CD4-positive, alpha-beta T cell treated with Interleukin-17A for 1 hour (primary cell): ENCODE results near the gene SH3RF3.

ENCODE experiments used
- DNase-seq: peaks from one replicate; pipeline ENCODE4 v3.0.0-alpha.2; 2020

Gene SH3RF3

DNA sequence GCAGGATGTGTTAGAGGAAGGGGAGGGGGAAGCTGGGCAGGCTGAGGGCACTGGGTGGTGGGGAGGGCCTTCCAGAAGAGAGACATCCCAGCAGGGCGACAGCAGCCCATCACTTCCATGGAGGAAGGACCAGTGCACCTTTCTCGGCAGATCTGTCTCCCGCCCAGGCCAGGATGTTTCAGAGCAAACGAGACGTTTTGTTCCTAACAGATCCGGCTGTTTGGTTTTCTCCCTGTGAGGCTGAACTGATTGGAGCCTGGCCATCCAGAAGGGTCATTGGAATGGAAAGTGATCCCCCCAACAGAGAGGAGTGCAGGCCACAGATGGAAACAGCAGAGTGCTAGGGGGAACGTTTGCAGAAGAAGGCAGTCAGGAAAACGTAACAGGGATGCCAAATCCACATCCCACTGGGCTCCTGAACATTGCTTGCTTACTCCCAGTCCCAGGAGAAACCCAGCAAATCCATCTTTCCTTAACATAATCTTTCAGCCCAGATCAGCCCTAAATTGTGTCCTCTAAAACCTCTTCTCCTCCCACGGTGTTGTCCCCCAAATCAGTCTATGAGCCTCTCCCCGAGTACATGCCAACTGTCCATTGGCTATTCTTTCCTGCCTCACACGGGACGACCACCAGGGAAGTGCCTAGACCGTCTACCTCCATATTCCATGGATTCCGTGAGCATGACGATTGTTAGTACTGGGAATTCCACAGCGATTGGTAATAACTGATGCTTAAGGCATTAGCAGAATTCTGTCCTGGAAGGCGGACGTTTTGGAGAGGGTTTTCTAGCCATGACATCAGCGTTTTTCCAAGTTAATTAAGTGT, 357.9 kb downstream of the SH3RF3 start:
- DNase-seq, result no peak

DNA sequence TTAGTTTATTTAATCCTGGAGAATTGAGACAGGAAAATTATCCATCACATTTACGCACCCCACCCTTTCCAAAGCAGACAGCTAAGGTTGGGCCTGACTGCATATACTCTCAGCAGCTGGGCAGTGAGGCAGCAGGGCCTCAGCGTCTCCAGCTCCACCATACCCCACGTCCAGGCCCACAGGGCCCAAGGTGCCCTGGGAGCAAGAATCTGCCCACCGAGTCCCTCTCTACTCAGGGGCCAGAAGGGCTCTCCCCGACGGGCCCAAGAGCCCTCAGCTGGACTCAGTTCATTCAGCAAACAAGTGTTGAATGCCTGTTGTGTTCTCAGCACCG, 358.5 kb downstream of the SH3RF3 start:
- DNase-seq, result no peak

DNA sequence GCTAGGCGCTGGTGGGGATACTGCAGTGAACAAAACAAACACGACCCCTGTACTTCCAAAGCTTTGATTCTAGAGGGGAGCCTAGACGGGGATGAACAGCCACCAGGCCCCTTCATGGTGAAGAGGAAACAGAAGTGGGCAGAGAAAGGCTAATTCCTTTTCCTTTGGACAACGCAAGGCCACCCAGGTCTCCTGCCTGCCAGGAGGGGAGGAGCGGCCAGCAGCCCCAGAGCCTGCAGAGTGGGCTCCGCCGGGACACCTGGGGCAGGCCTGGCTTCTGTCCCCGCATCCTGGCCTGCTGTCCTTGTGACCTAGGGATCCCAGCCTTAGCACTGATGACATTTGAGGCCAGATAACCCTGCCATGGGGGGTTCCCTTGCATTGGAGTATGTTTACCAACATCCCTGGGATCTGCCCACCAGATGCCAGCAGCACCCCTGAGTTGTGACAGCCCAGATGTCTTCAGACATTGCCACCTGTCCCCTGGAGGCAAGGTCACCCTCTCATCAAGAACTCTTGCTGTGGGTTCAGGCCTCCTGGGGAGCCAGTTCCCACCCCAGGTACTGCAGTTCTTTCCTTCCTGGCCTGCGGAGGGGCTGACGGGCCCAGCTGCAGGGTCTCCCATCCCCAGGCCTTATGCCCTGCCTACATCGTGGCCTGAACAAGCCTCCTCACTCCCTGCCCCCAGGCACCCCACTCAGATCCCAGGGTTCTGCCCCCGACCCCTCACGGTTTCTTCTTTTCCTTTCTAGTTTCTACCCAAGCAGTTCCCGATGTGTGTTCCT, 359.1 kb downstream of the SH3RF3 start:
- no peak for DNase-seq

DNA sequence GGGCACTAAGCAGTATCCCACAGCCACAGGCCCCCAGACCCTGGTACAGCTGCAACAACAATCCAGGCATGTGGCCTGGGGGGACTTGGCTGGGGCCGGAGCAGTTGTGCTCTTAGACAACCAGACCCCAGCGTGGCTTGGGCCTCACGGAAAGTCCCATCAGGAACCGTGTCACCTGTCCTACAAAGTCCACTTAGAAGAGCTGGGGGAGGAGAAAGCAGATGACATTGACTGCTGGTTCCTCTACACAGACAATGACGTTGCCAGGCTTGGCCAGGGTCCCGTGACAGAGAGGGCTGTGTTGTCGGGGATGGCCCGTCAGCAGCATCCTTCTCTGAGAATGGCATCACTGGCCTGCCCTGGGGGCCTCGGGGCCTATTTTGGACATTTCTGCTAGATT, 360.3 kb downstream of the SH3RF3 start:
- no peak for DNase-seq

DNA sequence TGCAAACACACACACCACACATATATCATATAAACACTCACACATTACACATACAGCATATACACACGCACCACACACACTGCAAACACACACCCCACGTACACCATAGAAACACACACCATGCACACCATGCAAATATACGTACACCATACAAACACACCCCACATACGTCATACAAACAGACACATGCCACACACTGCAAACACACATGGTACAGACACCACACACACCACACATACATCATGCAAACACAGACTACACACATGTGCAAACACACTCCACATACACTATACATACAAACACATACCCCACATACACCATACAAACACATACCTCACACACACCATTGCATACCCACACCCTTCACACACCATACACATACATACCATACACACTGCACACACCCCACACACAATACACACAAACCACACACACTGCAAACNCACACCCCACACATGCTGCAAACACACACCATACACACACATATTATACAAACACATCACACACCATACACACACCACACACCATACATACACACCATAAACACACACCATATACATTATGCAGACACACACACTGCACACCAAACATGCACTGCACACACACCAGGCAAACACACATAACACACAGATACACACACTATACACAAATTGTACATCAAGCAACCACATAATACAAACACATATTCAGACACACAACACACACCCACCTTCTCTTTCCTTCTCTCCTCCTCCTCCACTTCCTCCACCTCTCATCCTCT, 364.4 kb downstream of the SH3RF3 start:
- DNase-seq, result no peak

DNA sequence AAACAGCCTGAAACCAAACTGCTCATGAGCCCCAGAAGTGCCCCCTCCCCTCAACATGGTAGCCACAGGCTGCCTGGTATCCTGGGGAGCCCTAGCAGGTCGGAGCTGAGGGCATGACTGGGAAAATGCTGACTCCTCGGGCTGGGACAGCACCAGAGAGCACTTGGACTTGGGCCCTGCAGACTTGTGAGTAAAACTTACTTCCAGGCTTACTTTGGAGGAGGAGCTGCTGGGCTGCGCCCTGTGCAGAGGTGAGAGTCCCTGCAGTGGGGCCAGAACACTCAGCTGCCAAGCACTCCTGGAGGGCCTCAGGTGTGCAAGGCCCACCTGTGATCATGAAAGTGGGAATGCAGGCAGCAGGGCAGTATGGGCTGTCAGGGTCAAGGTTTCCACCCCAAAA, 365.3 kb downstream of the SH3RF3 start:
- DNase-seq, result no peak

DNA sequence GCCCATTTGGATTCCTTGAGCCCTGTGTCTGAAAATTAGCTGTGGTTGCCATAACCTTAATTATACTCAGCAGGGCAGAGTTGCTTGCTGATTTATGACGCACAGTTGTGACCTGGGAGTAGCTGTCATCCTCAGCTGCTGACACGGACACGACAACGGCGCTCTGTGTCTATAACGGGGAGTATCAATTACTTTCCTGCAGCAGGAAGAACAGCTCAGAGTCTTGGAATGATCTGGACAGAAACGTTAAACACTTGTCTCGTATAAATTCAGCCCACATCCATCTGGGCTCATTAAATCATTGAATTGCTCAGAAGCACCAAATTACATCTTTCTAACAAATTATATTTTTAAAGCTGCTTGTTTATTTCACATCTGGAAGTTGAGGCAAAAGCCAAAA, 368.5 kb downstream of the SH3RF3 start:
- no peak for DNase-seq

DNA sequence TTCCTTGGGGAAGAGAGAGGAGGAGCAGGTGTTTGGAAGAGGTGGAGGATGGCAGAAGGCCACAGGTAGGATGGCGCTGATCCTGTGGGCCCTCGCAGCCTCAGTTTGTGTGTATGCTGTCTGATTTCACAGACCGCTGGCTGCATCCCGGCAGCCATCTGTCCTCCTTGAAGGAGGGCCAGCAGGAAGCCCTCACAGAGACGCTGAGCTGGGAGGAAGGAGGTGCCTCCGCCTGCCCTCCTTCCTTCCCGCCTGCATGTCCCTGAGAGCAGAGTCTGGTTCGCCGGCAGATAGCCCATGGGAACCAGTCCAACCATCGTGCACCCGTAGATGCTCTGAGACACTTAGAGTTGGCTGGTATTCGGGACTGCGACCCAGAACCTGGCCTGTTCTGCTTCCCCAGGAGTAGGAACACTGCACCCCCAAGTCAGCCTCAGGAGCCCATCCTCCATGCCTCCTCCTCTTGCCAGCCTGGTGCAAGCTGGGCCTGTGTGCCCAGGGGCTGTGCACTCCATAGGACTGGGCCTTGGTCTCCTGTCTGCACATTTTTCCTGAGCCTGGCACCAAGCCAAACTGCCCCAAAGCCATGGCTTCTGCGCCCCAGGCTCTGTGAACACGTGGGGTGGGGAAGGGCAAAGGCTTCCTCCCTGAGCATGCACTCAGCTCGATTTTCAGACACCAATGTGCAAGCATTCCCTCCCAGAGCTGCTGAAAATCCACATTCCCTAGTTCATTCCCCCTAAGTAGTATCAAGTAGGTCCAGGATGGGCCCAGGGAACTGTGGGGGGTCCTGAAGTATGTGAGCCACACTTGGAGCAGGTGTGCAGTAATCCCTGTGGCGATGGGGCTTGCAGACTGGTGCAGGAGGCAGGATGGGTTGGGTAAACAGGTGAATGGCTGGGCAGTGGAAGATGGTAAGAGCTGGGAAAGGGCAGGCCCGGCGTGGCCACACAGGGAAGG, 369.2 kb downstream of the SH3RF3 start:
- no peak for DNase-seq

DNA sequence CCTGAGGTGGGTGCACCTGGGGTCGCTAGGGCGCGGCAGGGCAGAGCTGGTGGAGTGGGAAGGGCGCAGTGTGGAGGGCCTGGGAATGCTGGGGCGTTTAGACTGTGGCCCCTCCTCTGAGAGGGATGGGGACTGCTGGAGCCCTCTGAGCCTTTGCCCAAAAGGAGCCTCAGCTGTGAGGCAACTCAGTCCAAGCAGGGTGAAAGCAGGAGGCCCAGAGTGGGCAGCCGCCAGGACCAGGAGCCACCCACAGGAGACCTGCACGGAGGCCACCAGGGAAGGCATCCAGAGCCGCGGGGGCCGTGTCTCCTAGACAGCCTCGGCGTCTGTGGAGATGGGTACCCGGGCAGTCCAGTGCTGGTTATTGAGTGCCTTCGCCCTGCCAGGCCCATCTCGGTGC, 369.9 kb downstream of the SH3RF3 start:
- no peak for DNase-seq

DNA sequence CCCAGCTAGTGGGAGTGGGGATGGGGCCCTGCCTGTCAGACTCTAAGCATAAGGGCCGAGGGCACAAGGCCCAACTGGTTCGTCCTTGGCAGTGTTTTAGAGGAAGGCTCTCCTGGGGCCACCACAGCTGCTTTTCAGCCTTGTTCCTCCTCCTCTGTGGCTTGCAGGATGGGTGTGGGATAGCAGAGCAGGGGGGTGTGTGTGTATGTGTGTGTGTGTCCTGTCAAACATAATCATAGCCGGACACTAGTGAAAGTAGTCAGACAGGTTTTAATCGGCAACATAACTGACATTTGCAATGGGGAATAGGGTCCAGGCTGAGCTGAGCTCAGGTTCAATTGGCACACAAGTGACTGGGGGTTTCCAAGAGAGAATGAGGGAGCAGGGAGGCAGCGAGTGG, 370.6 kb downstream of the SH3RF3 start:
- DNase-seq, result no peak

DNA sequence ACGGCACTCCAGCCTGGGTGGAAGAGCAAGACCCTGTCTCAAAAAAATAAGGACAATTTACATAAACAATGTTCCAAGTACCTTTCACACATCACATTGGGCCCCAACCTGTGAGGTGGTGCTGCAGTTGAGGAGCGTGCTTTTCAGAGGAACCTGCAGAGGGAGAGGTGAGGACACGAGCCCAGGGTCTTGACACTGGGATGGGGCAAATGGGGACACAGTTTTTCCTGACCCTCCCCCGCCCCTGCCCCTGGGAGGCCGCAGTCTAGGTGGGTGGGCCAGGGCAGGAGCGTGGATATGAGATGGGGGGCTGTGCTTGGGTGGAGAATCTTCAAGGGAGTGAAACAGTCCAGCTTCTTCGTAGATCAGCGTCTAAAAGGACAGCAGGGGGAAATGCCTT, 371.9 kb downstream of the SH3RF3 start:
- DNase-seq, result no peak

DNA sequence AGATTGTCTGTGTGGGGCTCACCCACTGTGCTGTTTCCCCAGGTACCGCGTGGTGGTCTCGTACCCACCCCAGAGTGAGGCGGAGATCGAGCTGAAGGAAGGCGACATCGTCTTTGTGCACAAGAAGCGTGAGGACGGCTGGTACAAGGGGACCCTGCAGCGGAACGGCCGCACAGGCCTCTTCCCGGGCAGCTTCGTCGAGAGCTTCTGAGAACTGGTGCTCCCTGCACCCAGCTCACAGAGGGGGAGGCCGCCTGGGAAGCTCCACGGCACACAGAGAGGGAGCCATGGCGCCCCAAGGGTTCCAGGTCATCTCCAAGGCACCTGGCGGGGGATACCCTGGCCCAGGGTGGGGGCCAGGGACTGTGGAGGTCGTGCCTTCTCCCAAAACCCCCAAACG, 372.5 kb downstream of the SH3RF3 start:
- DNase-seq, result no peak

DNA sequence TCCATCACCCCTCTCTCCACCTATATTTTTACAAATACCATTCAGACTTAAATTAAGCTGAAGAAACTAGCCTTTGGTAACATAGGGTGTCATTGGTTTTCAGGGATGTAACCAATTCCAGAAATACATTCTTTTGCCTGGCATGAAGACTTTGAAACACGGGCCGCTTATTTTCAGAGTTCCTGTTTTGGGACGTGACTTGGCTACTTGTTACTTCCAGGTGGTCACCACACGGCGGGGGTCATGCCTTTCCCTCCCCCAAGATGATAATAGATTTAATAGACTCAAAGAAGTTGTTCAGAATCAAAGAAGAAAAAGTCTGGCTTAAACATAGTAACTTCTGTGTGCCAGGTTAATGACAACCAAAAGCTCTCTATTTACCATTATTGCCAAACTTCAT, 374.2 kb downstream of the SH3RF3 start:
- no peak for DNase-seq

DNA sequence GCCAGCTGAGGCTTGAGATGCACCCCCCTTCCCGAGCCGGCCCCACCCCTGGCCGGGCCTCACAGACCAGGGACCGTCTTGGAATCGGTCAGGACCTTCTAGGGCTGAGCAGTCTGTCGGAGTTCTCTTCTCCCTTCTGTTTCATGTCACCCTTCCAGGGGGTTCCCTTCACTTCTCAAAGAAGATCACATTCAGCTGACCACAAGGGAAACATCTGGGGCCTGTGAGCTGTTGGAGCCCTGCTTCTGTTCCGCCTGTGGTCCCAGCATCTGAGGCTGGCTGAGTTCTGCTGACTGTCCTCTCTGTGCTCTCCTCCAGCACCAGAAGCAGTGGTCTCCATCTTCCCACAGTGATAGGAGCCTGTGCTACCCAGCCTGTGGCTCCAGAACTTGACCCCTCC, 378.2 kb downstream of the SH3RF3 start:
- no peak for DNase-seq

DNA sequence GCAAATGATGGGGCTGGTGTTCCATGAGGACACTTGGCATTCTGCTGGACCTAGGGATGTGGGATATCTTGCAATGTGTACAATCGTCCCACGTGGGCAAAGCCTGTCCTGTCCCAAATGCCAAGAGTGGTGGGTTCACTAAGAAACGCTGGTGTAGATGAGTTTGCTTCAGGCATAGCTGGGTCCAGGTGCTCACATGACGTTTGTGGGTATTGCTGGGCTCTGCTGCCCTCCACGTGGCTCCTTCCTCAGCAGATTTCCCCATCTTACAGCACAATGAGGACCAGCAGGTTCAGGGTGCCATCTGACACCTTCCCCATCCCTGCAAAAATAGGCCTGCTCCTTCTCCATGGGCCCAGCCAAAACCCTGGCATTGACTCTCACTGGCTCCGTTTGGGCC, 378.8 kb downstream of the SH3RF3 start:
- DNase-seq, result no peak

DNA sequence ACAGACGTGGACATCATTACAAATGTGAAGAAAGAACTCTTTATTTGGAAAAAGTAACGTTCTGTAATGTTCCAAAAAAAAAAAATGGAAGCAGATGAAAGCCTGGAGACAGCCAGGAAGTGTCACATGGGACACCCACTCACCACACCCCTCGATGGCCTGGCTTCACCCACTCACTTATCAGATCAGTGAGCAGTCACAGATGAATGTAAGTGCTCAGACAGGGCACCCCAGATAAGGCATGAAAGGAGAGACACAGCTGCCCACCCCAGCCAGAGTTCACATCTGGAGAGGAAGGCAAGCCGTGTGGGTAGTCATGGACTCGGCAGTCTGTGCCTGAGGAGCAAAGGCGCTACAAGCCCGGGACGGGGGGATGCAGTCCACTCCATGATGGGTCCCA, 379.6 kb downstream of the SH3RF3 start:
- no peak for DNase-seq

DNA sequence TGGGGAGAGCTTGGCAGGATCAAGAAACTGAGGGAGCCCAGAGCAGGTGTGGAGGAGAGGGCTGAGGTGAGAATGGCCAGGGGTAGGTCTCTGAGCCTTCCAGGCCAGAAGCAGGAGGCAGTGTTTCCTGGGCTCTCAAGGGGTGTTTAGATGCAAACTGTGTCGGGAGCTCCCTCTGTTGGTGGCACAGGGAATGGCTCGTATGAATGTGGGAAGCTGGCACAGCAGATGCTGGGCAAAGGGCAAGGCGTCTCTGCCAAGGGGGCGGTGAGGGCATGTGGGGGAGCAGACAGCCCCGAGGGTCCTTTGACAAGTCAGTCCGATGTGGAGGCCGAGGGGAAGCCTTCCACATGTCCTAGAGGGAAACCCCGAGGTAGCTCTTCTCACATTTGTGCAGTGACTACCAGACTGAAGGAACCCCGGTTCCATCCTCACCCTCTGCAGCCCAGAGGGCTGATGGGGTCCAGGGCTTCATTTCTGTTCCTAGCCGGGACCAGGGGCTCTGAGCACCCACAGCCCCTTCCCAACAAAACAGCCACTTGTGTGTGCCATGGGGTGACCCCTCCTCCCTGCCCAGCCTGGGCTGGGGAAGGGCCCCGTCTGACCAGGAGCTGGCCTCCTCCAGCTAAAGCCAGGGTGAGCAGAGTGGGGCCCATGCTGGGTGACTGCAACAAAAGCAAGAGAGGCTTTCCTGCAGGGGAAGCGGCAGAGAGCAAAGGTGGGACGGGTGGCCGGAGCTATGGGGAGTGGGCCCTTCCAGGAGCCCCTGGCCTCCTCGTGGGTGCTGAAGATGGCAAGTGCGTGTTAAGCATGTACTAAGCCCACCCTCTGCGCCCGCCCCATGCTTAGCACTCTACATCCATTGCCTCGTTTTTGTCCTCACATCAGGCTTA, 381.4 kb downstream of the SH3RF3 start:
- DNase-seq, result peak; percentile 74

DNA sequence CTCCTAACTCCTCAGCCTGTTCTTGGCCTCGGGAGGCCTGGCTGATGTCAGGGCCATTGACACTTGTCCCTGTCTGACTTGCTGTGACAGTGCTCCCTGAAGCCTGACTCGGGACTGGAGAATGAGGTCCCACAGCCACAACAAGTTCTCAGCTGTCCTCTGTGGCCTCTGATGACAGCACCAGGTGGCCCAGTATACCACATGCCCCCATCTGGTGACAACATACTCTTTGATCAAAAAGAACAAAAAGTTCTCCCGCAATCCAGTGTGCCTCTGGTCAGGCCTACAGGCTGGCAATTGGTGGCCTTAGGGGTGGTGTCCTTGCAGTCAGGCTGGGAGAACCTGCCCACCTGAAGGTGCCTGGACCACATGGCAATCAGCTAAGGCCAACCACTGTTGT, 382.2 kb downstream of the SH3RF3 start:
- DNase-seq, result no peak

DNA sequence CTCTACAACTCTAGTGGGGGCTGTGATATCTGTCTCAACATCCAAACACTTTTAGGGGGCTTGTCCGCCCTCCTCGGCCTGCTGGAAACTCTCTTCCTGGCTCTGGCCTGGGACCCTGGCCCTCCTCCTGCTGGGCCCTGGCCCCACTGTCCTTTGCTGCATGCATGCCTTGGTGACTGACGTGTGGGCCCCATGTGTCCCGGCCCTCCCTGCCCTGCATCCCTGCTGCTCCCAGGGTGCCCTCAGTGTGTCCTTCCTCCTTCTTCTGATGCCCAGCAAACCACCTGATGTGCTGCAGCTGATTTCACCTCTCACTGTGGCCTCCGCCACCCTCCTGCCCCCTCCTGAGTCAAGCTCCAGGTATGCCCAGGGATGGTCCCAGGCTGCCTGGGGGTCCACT, 383.1 kb downstream of the SH3RF3 start:
- no peak for DNase-seq

DNA sequence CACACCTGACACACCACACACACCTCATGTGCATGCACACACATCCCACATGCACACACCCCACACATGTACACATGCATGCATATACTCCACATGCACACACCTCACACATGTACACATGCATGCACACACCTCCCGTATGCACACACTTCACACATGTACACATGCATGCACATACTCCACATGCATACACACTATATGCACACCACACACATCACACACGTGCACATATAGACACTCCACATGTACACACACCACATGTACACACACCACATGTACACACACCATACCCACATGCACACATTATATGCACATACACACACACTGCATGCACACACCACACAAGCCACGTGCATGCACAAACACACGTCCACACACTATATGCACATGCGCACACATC, 384.2 kb downstream of the SH3RF3 start:
- DNase-seq, result no peak

DNA sequence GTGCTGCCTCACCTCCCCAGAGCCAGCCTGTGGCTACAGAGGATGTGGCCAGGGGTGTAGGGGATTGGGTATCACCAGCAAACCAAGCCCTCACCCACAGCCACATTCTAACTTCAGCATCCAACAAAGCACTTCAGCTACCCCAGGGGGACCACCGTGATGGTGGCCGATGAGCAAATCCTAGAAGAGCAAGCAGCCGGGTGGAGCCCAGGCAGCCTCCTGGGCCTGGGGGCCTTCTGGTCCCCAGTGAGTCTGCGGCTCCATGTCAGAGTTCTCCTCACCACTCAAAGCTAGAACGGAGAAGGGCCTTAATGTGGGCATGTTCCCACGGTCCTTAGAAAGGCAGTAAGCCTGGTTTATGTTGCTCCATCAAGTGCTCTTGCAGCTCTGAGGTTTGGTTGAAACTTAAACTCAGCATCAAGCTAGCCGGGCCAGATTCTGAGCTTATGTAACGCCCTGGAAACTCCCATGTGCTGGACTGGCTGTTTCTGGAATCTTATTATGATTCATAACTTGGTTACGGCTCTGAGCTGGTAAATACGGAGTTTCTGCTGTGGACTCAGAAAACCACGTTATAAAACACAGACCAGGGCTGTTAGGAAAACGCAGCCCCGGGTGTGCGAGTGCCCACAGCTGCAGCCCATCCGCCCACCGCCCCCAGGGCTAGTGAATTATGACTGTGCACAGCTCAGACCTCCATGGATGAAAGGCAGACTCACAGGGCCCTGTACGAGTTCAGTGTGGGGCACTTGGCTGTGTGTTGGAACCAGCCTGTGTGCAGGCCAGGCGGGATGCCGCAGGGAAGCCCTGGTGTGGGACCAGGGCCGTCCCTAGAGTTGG, 385.0 kb downstream of the SH3RF3 start:
- DNase-seq, result no peak
